H1 (cell line): ENCODE data around the gene FABP7. TPM values are rescaled to one million over a fixed set of nuclear protein-coding genes. Genes with fewer than 3 reads are reported as not detected.

ENCODE experiments used
- CHD2 ChIP-seq: IDR thresholded peaks from 2 replicates; pipeline ENCODE4 v1.6.1; 2012; ENCODE audit warnings: low read length, improper control_type of control experiment
- CREB1 ChIP-seq: IDR thresholded peaks from 2 replicates; pipeline ENCODE4 v1.6.1; 2012; ENCODE audit warnings: inconsistent platforms
- EZH2 ChIP-seq: fragments of 200-600 bp; sonication (generic); IDR thresholded peaks from 2 replicates; pipeline ENCODE4 v1.7.1; 2012; ENCODE audit warnings: low read depth, mild to moderate bottlenecking, moderate library complexity, low read length, inconsistent platforms; ENCODE audit not compliant: severe bottlenecking
- POU5F1 ChIP-seq: IDR thresholded peaks from 2 replicates; pipeline ENCODE4 v1.6.1; 2011; ENCODE audit warnings: low read depth, mild to moderate bottlenecking, low read length, moderate library complexity
- RAD21 ChIP-seq, 2 experiments: IDR thresholded peaks in 1 of 2; conservative IDR thresholded peaks in 1 of 2; 2 replicates each; pipeline ENCODE4 v1.6.1; 2011; ENCODE audit warnings: low read depth in 2 of 2, low read length in 2 of 2, improper control_type of control experiment in 1 of 2, inconsistent platforms in 1 of 2, mild to moderate bottlenecking in 1 of 2, moderate library complexity in 1 of 2
- RNF2 ChIP-seq: fragments of 200-900, 300-1000 bp; sonication (generic); IDR thresholded peaks from 2 replicates; pipeline ENCODE4 v1.7.1; 2016; ENCODE audit warnings: borderline replicate concordance, low read depth, mild to moderate bottlenecking, antibody characterized with exemption, low read length; ENCODE audit not compliant: poor library complexity, severe bottlenecking; ENCODE audit errors: missing control alignments
- SUZ12 ChIP-seq: fragments of 200-600 bp; sonication (generic); IDR thresholded peaks from 2 replicates; pipeline ENCODE4 v1.6.1; 2012; ENCODE audit warnings: mild to moderate bottlenecking, inconsistent platforms, low read length, moderate library complexity, mixed read lengths
- polyA plus RNA-seq, 7 experiments: library from polyadenylated mRNA; depleted of rRNA in 3 of 7; stranded (reverse) in 5 of 7; unstranded in 2 of 7; fragments of >200 nt in 5 of 7; fragments of 200-250 nt in 2 of 7; gene quantifications; 1 replicate in 5 of 7; 2 replicates in 1 of 7; 4 replicates in 1 of 7; pipeline versions ENCODE4 v1.2.1 to v1.2.3, GENCODE V29; 2011 to 2013; ENCODE audit warnings: missing spikeins in 2 of 7, mixed read lengths in 2 of 7
- total RNA-seq: library from RNA; stranded (reverse); fragmentation: NEBNext Ultra II Directional; extraction: Animal tissue kit (Norgen Biotek cat#: 25700); gene quantifications from 2 replicates; pipeline ENCODE4 v1.2.1, GENCODE V29; 2021
- TF ChIP-seq, protein P1 (sequence below): fragments of 300-600 bp; sonication (generic); IDR thresholded peaks from 2 replicates; pipeline ENCODE4 v1.7.1; 2012; ENCODE audit warnings: low read length, moderate library complexity, mild to moderate bottlenecking, inconsistent platforms; ENCODE audit not compliant: insufficient replicate concordance
- TF ChIP-seq, protein P2 (sequence below): IDR thresholded peaks from 2 replicates; pipeline ENCODE4 v1.6.1; 2012; ENCODE audit warnings: low read length, inconsistent platforms

FABP7 gene
- total and polyA plus RNA-seq, 2 of the 8 experiments (the other 6 are each of a cell fraction or from before 2014, with no cell fraction given) = 10.6 to 13.1 TPM

DNA sequence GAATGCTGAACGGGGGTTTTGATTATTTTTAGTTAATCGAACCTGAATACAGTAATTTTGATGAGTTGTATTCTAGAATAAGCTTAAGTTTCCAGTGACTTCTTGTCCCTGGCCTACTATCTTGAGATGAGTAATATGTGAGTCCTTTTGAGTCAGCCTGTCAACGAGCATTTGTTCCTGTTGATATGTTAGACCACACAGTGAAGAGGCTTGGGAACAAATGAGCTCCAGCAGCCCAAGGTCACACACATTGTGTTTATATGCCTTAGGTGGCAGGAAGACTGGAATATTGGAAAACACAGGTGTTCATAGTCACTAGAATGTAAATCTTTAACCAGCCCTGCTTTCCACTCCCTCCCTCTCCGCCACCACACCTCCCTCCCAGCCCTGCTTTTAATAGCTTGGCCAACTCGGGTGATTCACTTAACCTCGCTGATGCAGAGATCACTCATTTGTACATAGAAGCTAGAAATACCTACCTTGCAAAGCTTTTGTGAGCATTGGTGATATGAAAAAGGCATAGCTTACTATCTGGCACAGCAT, 18.7 kb downstream of the FABP7 start (continued):
- TF ChIP-seq, protein P1, sequence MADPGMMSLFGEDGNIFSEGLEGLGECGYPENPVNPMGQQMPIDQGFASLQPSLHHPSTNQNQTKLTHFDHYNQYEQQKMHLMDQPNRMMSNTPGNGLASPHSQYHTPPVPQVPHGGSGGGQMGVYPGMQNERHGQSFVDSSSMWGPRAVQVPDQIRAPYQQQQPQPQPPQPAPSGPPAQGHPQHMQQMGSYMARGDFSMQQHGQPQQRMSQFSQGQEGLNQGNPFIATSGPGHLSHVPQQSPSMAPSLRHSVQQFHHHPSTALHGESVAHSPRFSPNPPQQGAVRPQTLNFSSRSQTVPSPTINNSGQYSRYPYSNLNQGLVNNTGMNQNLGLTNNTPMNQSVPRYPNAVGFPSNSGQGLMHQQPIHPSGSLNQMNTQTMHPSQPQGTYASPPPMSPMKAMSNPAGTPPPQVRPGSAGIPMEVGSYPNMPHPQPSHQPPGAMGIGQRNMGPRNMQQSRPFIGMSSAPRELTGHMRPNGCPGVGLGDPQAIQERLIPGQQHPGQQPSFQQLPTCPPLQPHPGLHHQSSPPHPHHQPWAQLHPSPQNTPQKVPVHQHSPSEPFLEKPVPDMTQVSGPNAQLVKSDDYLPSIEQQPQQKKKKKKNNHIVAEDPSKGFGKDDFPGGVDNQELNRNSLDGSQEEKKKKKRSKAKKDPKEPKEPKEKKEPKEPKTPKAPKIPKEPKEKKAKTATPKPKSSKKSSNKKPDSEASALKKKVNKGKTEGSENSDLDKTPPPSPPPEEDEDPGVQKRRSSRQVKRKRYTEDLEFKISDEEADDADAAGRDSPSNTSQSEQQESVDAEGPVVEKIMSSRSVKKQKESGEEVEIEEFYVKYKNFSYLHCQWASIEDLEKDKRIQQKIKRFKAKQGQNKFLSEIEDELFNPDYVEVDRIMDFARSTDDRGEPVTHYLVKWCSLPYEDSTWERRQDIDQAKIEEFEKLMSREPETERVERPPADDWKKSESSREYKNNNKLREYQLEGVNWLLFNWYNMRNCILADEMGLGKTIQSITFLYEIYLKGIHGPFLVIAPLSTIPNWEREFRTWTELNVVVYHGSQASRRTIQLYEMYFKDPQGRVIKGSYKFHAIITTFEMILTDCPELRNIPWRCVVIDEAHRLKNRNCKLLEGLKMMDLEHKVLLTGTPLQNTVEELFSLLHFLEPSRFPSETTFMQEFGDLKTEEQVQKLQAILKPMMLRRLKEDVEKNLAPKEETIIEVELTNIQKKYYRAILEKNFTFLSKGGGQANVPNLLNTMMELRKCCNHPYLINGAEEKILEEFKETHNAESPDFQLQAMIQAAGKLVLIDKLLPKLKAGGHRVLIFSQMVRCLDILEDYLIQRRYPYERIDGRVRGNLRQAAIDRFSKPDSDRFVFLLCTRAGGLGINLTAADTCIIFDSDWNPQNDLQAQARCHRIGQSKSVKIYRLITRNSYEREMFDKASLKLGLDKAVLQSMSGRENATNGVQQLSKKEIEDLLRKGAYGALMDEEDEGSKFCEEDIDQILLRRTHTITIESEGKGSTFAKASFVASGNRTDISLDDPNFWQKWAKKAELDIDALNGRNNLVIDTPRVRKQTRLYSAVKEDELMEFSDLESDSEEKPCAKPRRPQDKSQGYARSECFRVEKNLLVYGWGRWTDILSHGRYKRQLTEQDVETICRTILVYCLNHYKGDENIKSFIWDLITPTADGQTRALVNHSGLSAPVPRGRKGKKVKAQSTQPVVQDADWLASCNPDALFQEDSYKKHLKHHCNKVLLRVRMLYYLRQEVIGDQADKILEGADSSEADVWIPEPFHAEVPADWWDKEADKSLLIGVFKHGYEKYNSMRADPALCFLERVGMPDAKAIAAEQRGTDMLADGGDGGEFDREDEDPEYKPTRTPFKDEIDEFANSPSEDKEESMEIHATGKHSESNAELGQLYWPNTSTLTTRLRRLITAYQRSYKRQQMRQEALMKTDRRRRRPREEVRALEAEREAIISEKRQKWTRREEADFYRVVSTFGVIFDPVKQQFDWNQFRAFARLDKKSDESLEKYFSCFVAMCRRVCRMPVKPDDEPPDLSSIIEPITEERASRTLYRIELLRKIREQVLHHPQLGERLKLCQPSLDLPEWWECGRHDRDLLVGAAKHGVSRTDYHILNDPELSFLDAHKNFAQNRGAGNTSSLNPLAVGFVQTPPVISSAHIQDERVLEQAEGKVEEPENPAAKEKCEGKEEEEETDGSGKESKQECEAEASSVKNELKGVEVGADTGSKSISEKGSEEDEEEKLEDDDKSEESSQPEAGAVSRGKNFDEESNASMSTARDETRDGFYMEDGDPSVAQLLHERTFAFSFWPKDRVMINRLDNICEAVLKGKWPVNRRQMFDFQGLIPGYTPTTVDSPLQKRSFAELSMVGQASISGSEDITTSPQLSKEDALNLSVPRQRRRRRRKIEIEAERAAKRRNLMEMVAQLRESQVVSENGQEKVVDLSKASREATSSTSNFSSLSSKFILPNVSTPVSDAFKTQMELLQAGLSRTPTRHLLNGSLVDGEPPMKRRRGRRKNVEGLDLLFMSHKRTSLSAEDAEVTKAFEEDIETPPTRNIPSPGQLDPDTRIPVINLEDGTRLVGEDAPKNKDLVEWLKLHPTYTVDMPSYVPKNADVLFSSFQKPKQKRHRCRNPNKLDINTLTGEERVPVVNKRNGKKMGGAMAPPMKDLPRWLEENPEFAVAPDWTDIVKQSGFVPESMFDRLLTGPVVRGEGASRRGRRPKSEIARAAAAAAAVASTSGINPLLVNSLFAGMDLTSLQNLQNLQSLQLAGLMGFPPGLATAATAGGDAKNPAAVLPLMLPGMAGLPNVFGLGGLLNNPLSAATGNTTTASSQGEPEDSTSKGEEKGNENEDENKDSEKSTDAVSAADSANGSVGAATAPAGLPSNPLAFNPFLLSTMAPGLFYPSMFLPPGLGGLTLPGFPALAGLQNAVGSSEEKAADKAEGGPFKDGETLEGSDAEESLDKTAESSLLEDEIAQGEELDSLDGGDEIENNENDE = no peak
- TF ChIP-seq RNF2 (no peak), EZH2 (no peak), RAD21 (IDR thresholded peaks at IDR 0.05 in 1 of 2, conservative IDR thresholded peaks at IDR 0.05 in 1 of 2; ENCODE audit: low read depth in 2 of 2, low read length in 2 of 2) (no peak), SUZ12 (no peak), CHD2 (no peak), CREB1 (no peak), POU5F1 (no peak)
- TF ChIP-seq, protein P2, sequence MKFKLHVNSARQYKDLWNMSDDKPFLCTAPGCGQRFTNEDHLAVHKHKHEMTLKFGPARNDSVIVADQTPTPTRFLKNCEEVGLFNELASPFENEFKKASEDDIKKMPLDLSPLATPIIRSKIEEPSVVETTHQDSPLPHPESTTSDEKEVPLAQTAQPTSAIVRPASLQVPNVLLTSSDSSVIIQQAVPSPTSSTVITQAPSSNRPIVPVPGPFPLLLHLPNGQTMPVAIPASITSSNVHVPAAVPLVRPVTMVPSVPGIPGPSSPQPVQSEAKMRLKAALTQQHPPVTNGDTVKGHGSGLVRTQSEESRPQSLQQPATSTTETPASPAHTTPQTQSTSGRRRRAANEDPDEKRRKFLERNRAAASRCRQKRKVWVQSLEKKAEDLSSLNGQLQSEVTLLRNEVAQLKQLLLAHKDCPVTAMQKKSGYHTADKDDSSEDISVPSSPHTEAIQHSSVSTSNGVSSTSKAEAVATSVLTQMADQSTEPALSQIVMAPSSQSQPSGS = no peak
